Measurements from ENCODE around the gene CNOT9.

CNOT9 gene

GRCh38 chr2:218605432-218605831, 36.8 kb downstream of the CNOT9 start:
- Histone ChIP-seq H3K9ac (ENCODE audit: low read length) (no peak overlapping the region), H3K9me3 (replicated peaks; ENCODE audit: insufficient read depth, low read length) (no peaks in the 10 kb centered on the region), H3K9me2 (replicated peaks; ENCODE audit: insufficient read depth, low read length) (no peaks in the 10 kb centered on the region), H3K79me2 (ENCODE audit: low read length) (no peaks in the 10 kb centered on the region), H3K4me3 (ENCODE audit: low read length) (no peak overlapping the region), H3K4me1 (ENCODE audit: low read length) (no peaks in the 10 kb centered on the region), H3K36me3 (replicated peaks; ENCODE audit: insufficient read depth, low read length) (no peaks in the 10 kb centered on the region), H3K27me3 (replicated peaks; ENCODE audit: insufficient read depth, low read length) (no peaks in the 10 kb centered on the region), H3F3A (ENCODE audit: insufficient read depth, low read length) (peaks cover 7% of the 10 kb centered on the region), H3K27ac (ENCODE audit: low read length) (no peak overlapping the region), H4K20me1 (ENCODE audit: insufficient read depth, low read length) (no peaks in the 10 kb centered on the region), H3K4me2 (ENCODE audit: low read depth, low read length) (no peak overlapping the region), H2AFZ (ENCODE audit: low read length) (no peak overlapping the region)
- TF ChIP-seq EZH2 (optimal IDR thresholded peaks at IDR 0.05; ENCODE audit: low read depth, low read length) (no peak), CTCF (IDR thresholded peaks at IDR 0.05; ENCODE audit: low read length) (no peak), EZH2phosphoT487 (IDR thresholded peaks at IDR 0.05; ENCODE audit: low read length) (no peak)
- no peak for DNase-seq

GRCh38 chr2:218607436-218608115, 38.9 kb downstream of the CNOT9 start, which contains the start of gene PLCD4:
Gene PLCD4 (plus strand): TSS chr2:218607899. CDS start chr2:218615740, 7,841 bp downstream.
- Histone ChIP-seq H3K27me3 (replicated peaks; ENCODE audit: insufficient read depth, low read length) (no peaks in the 10 kb centered on the region), H3K36me3 (replicated peaks; ENCODE audit: insufficient read depth, low read length) (no peaks in the 10 kb centered on the region), H3K9ac (ENCODE audit: low read length) (no peak within 1 kb of the TSS), H3K4me3 (ENCODE audit: low read length) (no peak within 1 kb of the TSS), H3K4me2 (ENCODE audit: low read depth, low read length) (no peak within 1 kb of the TSS), H4K20me1 (ENCODE audit: insufficient read depth, low read length) (no peaks in the 10 kb centered on the region), H3F3A (ENCODE audit: insufficient read depth, low read length) (no peaks in the 10 kb centered on the region), H3K9me2 (replicated peaks; ENCODE audit: insufficient read depth, low read length) (no peaks in the 10 kb centered on the region), H3K79me2 (ENCODE audit: low read length) (no peaks in the 10 kb centered on the region), H3K27ac (ENCODE audit: low read length) (no peak within 1 kb of the TSS), H3K4me1 (ENCODE audit: low read length) (no peaks in the 10 kb centered on the region), H3K9me3 (replicated peaks; ENCODE audit: insufficient read depth, low read length) (no peaks in the 10 kb centered on the region), H2AFZ (ENCODE audit: low read length) (no peak within 1 kb of the TSS)
- no peak for TF ChIP-seq EZH2 (optimal IDR thresholded peaks at IDR 0.05; ENCODE audit: low read depth, low read length)
- TF ChIP-seq CTCF (IDR thresholded peaks at IDR 0.05; ENCODE audit: low read length) = no peak
- TF ChIP-seq EZH2phosphoT487 (IDR thresholded peaks at IDR 0.05; ENCODE audit: low read length) = no peak
- no peak for DNase-seq

- H4K20me1 ChIP-seq (ENCODE audit: insufficient read depth, low read length) = no peaks in the 10 kb centered on the region
- H3K4me2 ChIP-seq (ENCODE audit: low read depth, low read length) = no peak overlapping the region
- H3K9me3 ChIP-seq (replicated peaks; ENCODE audit: insufficient read depth, low read length) = no peaks in the 10 kb centered on the region
- H3K36me3 ChIP-seq (replicated peaks; ENCODE audit: insufficient read depth, low read length) = no peaks in the 10 kb centered on the region
- TF ChIP-seq CTCF (IDR thresholded peaks at IDR 0.05; ENCODE audit: low read length) (no peak), EZH2 (optimal IDR thresholded peaks at IDR 0.05; ENCODE audit: low read depth, low read length) (no peak), EZH2phosphoT487 (IDR thresholded peaks at IDR 0.05; ENCODE audit: low read length) (no peak)
- no peaks in the 10 kb centered on the region for H3K79me2 ChIP-seq (ENCODE audit: low read length)
- H3K4me1 ChIP-seq (ENCODE audit: low read length) = no peaks in the 10 kb centered on the region
- DNase-seq = no peak
- no peak overlapping the region for H3K27ac ChIP-seq (ENCODE audit: low read length)
- H2AFZ ChIP-seq (ENCODE audit: low read length) = no peak overlapping the region
- no peaks in the 10 kb centered on the region for H3F3A ChIP-seq (ENCODE audit: insufficient read depth, low read length)
- no peaks in the 10 kb centered on the region for H3K27me3 ChIP-seq (replicated peaks; ENCODE audit: insufficient read depth, low read length)
- no peak overlapping the region for H3K9ac ChIP-seq (ENCODE audit: low read length)
- no peaks in the 10 kb centered on the region for H3K9me2 ChIP-seq (replicated peaks; ENCODE audit: insufficient read depth, low read length)
- no peak overlapping the region for H3K4me3 ChIP-seq (ENCODE audit: low read length)
Measured at GRCh38 chr2:218615868-218616315, 47.3 kb downstream of the CNOT9 start.

All from MM.1S (cell line).